IPS-NIHi7 (cell line): ENCODE results near the gene CLEC16A.
"Not testable (repeated sequence)": the region's sequence is repeated elsewhere in the genome, so short reads cannot be mapped to it uniquely, and the experiment has no call there.

Source experiments
- DNase-seq: peaks from one replicate; pipeline ENCODE4 v3.0.0; 2012; ENCODE audit warnings: mixed read lengths; ENCODE audit errors: extremely low spot score

Gene CLEC16A

GRCh38 chr16:11202260-11203091 is 258.1 kb downstream of the CLEC16A start:
- peak; percentile 40 for DNase-seq

- no peak for DNase-seq
Measured at GRCh38 chr16:11203111-11203623, 258.8 kb downstream of the CLEC16A start.

GRCh38 chr16:11204513-11205047 is 260.2 kb downstream of the CLEC16A start:
- DNase-seq: no peak

DNA sequence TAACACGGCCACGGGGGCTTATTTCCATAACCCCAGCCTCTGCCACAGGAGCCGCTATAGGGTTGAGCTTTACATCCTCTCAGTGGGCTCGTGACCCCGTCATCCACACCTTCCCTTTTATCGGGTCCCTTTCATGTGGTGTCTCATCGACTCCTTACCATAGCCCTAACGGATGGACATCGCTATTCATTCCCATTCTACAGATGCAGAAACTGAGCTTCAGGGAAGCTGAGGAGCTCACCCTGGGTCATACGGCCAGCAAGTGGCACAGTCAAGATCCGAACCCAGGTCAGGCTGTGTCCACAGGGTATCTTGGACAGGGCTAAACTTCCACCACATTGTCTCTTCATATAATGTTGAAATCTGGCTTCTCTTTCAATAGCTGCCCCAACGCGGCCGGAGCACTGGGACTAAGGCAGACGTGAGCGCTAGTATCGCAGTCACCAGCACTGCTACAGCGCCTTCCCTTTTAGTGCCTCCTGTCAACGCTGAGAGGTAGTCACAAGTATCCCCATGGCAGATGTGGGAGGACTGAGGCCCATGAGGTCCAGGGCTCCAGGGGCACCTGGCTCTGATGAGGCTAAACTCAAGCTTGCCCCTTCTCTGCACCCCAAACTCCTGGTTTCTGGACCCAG is 260.8 kb downstream of the CLEC16A start:
- DNase-seq: no peak

DNA sequence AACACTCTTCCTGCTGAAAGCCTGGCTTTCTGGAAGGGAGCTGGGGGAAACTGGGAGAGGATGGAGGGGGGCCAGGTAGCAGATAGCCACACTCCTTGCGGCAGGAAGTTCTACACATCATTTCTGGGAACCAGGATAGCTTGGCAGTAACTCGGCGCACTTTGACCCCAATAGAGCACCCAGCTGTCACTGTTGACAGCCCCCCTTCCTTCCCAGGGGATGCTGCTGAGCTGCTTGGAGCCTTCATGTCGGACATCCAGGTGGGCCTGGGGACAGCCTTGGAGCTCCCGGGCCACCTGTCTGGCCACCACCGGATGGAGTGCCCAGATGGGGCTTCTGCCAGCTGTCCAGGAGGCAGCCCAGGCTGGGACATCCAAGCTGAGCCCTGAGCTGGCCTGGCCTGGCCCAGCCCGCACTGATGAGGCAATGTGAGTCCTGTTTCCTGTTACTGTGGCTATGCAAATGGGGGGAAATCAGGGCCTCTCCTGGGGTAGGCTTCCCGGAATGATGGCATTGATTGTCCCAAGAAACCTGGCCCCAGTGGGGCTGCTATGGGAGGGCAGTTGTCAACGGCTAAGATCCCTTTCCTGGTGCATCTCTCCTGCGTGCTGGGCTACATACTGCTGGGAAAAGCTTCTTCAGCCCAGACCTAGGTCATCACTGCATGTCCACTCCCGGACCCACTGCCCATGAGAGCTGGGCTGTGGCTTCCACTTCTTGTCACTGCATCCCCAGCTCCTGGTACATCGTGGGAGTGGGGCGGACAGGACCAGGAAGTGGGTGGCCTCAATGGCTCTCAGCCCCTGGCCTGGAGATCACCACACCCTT is 261.6 kb downstream of the CLEC16A start:
- peak; percentile 50 for DNase-seq

DNA sequence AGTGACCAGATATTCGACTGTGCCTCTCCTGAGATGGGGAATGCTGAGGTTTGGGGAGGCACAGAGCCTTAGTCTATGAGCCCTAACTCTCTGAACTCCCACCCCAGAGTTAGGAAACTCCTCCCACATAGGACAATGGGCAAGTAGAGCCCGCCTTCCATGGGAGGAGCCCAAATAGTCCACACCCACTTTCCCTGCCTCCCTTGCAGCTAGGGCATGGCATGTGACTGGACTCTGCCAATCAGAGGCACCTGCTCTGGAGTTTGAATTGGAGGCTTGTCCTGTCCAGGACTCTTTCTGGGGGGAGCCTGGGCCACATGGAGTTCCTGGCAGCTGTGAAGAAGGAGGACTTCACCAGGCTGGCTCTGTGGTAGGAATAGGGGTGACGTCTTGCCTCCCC is 263.3 kb downstream of the CLEC16A start:
- no peak for DNase-seq

- no peak for DNase-seq
Measured at GRCh38 chr16:11208916-11209665, 264.7 kb downstream of the CLEC16A start.

DNA sequence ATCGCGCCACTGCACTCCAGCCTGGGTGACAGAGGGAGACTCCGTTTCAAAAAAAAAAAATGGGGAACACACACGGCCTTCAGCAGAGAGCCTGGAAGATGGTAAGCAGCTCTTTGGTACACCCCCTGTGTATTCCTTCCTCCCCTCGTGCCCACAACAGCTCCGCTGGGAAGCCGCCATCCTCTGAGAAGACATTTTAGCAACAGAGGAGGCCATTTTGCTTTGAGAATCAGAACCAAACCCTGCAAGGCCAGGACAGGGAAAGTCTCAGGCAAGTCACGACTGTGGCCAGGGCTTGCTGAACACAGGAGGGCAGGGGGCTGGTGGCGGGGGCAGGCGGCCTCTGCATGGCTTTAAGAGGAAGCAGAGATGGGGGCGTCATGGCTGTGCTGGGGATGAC is 265.9 kb downstream of the CLEC16A start:
- DNase-seq: no peak

DNA sequence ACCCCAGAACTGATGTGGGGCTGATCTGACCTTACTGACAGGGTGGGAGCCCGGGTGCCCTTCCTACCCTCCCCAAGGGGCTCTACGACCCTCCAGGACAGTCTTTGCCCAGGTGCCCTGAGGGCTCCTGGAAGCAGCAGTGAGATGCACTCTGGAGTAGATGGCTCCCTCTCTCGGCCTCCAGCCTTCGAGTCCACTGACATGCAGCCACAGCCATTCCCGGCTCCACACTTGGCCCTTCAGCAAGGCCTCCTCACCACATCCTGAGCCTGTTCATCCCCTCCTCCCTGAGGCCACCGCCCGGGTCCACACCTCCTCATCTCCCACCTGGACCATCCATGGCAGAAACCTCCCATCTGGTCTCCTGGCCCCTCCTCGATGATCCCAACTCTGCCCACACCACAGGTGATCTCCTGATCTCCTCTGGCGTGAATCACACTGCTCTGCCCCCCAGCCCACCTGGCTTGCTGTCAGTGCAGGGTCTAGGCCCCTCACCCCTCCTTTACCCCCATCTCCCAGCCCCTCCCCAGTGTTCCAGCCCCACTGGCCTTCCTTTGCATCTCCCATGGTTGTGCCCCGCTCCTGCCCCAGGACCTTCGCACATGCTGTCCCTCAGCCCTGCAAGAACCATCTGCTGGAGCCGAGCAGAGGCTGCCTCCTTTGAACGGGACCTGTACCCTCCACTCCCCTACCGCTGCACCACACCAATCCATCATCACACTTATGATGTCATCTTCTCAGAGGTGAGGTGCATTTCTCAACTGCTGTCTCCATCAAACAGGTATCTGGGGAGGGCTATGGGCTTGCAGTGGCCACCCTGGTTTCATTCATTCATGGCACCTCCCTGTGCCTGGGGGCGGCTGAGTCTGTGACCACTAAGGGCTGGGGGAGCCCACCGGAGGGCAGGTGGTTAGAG is 267.0 kb downstream of the CLEC16A start:
- DNase-seq: no peak

DNA sequence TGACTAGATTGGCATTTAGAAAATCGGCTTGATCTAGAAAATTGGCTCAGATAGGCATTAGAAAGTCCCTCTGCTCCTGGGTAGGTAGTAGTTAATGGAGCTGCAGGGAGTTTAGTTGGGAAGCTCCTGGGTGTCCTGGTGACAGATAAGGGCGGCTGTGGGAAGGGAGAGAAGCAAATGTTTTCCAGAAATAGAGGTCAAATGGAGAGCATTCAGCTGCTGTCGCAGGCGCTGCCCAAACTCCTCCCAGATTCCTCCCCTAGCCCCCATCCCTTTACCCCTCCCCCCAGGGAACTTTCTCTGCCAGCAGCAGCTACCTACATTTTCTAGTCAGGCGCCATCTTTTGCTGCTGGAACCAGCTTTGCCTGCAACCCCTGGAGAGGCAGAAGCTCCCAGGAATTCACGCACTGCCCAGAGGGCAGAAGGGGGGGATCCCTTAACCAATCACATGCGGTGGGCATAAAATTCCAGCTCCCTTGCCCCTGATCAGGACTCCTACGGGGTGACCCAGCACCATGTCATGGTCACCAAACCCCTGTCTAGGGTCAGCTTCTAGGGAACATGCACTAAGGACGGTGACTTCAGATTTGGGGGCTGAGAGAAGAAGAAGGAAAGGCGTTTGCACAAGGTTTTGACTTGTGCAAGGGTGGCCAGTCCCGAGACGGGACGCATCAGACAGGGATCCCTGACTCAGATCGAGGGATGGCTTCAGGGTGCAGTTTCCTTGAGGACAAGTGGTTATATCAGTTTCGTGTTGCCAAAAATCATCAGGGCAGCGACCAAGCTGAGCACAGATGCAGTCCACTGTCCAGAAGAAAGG is 267.8 kb downstream of the CLEC16A start:
- no peak for DNase-seq

- no peak for DNase-seq
Measured at GRCh38 chr16:11212798-11213196, 268.4 kb downstream of the CLEC16A start.

- DNase-seq: no peak
Measured at GRCh38 chr16:11213373-11213772, 269.0 kb downstream of the CLEC16A start.

- DNase-seq: no peak
Measured at GRCh38 chr16:11213799-11214198, 269.4 kb downstream of the CLEC16A start.

- DNase-seq: no peak
Measured at GRCh38 chr16:11215935-11216556, 271.7 kb downstream of the CLEC16A start.

GRCh38 chr16:11217651-11218603 is 273.6 kb downstream of the CLEC16A start:
- DNase-seq: no peak

DNA sequence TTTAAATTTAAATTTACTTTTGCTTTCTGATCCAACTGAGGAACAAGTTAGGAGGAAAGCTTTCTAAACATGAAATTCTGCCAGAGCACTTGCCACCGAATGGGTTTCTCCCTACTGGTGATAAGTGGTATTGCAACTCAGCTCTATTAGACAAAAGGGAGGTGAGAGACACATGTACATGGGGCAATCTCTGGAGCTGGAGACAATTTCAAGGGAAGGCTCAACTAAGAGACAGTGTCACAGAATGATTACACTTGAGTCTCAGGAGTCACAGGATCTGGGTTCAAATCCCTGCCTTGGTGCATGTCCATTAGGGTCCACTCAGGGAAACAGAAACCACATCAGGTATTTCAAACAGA is 274.2 kb downstream of the CLEC16A start:
- no peak for DNase-seq

- DNase-seq: no peak
Measured at GRCh38 chr16:11219178-11219577, 274.8 kb downstream of the CLEC16A start.

GRCh38 chr16:11220507-11220906 is 276.1 kb downstream of the CLEC16A start:
- DNase-seq: not testable (repeated sequence)
